Bone marrow (tissue), 2 donors: Measurements from ENCODE around the gene KCNMA1.

ENCODE experiments used
- DNase-seq, 2 donors: peaks; one replicate each; lab custom pipeline; 2025; lab: John Stamatoyannopoulos, UW

The KCNMA1 gene

GRCh38 chr10:77448226-77448625 is 189.4 kb downstream of the KCNMA1 start:
- DNase-seq = no peak

GRCh38 chr10:77446700-77447099 is 190.9 kb downstream of the KCNMA1 start:
- no peak for DNase-seq

GRCh38 chr10:77445547-77445946 is 192.1 kb downstream of the KCNMA1 start:
- no peak for DNase-seq

DNA sequence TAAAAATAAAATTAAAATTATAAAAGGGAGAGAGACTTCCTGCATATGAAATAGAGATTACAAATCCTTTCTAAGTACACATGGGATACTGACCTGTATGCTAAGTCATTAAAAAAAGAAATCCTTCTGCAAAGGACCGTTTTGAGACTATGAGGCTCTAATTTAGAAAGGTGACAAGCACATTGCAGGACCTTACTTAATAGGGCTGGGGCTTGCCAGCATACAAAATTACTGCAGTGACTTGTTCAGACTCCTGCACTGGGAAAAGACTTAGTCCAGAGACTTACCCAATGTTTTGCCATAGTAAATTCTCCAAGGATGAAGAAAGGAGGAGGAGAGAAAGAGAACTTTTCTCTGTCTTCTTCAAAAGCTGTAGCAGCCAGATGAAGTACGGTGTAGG is 193.6 kb downstream of the KCNMA1 start:
- no peak for DNase-seq

- DNase-seq = no peak
These were observed 194.9 kb downstream of the KCNMA1 start for GRCh38 chr10:77442699-77443189.

DNA sequence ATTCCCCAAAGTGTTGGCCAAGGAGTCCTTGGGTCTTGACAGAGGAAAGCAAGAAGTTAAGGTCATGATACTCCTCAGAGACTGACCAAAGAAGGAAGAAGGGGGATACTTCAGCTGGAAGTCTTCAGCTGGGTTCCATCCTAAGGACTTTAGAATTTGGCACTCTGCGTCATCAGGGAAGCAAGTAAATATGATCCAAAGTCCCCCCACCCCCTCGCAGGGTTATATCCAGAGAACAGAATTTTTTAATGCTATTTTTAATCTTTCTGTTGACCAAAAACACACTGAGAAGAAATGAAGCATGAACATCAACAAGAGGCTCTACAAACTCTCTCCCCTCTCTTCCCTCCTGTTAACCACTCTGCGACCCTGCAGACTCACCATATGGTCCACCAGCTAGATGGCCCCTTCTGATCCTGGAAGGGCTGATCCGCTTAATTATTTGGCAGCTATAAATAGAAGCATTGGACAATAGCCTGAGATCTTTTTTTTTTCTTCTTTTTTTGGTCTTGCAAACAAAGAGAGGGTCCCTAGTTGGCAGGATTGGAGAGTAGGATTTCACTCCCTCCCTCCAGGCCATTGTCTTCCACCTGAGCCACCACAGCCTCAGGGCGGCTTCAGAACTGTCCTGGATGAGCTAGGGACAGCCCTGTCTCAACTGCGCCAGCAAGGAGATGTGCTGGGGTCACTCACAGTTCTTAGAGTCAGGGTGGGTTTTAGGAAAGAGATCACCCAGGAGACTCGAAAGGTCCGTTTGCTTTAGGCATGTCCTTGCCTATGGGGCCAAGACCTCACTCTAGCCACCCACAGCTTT is 196.0 kb downstream of the KCNMA1 start:
- no peak for DNase-seq

DNA sequence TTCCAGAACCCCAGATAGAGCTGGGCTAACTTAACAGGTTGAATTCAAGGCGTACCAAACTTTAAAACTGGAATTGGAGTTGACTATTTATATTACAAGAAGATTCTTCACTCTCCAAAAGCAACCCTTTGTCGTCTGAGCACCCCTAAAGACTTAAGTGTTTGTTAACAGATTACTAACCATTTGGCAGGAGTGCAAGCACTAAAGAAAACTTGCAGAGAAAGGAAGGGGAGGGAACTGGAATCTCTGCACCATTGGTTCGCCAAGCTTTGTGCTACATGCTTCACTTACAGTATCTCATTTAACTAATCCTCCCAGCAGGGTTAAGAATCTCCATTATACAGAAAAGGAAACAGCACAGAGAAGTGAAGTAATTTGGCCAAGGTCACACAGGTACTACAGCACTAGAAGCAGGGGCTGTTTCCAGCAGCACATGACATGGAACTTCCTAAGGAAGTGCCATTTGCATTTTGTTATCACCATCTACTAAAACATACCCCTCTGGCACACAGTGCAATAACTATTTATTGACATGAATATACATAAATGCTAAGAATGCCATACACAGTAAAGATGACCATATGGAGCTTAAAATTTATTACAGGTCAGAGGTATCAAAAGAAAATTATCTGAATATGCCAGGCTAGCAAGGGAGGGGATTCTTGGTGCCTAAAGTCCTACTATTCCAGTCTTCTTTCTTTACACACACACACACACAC is 201.2 kb downstream of the KCNMA1 start:
- DNase-seq = no peak

DNA sequence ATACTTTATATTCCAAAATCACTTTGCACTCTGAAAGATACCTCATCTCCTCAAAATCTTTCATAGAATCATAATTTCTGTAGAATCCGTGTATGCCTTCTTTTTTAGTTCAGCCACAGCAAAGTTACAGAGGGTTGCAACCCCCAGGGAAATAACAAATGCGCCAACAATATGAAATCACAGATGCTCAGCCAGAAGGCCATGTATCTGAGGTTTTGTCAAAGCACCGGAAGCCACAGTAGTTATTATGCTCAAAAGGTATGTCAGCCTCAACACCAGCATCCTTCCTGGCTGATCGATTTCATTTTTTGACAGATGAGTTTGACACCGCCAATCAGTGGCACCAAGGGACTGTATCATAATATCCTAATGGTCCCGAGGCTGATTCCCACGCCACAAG is 204.1 kb downstream of the KCNMA1 start:
- no peak for DNase-seq

- no peak for DNase-seq
These were observed 205.4 kb downstream of the KCNMA1 start for GRCh38 chr10:77431980-77432797.

DNA sequence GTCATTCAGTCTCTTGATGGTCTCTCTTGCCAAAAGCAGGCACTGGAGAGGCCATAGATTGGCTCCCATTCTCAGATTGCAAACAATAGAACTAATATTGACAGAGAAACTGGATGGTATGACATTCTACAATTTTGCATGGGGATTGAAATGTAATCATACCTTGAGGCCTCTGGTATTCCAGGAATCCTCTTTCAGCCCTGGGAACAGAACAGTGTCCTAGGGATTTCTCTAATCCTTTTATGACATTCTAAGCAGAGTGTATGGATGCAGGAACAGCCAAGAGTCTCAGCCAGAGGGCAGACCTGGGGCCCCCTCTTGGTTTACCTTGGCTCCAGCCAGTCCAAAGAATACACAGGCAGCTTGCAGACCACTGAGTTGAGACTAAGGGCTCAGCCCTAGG is 206.4 kb downstream of the KCNMA1 start:
- DNase-seq = no peak

- DNase-seq = no peak
These were observed 207.1 kb downstream of the KCNMA1 start for GRCh38 chr10:77430530-77430929.

- DNase-seq = no peak
These were observed 208.8 kb downstream of the KCNMA1 start for GRCh38 chr10:77428691-77429395.

GRCh38 chr10:77424257-77424656 is 213.4 kb downstream of the KCNMA1 start:
- no peak for DNase-seq

- no peak for DNase-seq
These were observed 214.9 kb downstream of the KCNMA1 start for GRCh38 chr10:77422491-77423338.

DNA sequence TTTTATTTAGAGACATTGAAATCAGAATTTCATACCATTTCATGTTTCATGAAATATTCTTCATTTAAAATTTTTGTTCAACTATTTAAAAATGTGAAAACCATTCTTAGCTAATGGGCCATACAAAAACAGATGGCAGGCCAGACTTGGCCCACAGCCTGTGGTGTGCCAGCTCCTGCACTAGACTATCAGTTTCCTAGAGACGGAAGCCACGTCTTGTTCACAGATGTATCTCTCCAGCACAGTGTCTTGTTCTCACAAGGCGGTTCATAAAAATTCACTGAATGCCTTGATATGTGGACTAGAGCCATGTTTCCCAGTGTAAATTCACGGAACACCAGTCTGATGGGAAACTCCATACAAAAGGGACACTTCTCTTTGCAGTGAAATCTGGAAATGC is 216.0 kb downstream of the KCNMA1 start:
- DNase-seq = no peak

- no peak for DNase-seq
These were observed 216.6 kb downstream of the KCNMA1 start for GRCh38 chr10:77420947-77421523.

DNA sequence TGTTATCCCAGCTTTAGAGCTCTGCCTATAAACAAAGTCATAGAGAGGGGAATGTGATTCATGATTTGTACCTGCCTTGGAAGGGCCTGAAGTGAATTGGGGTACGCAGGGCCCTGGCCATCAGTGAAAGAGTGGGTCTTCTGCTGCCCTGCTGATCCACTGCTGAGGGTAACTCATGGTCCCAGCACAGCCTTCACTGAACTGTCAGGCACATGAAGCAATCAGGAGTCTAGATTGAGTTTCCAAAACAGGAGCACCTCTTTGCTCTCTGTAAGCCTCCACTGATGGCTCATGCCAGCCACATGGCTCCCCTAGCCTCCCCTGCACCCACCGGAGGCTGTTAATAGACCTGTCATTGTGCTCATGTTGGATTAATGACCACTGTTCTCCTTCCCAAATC is 217.6 kb downstream of the KCNMA1 start:
- DNase-seq = no peak

GRCh38 chr10:77419056-77419455 is 218.6 kb downstream of the KCNMA1 start:
- no peak for DNase-seq

GRCh38 chr10:77417806-77418640 is 219.6 kb downstream of the KCNMA1 start:
- DNase-seq = no peak

GRCh38 chr10:77417359-77417758 is 220.2 kb downstream of the KCNMA1 start:
- DNase-seq = no peak
